Fibroblast of pulmonary artery (primary cell): ENCODE measurements around the gene LDLRAD4.
"Not testable (repeated sequence)": the region's sequence is repeated elsewhere in the genome, so short reads cannot be mapped to it uniquely, and the experiment has no call there.

Experiments
- DNase-seq: peaks from one replicate; pipeline ENCODE4 v3.0.0-alpha.2; 2010; ENCODE audit warnings: low read depth
- H3K4me3 ChIP-seq: replicated peaks from 2 replicates; pipeline ENCODE4 v1.5.1; 2011; ENCODE audit warnings: low read depth, mild to moderate bottlenecking, control low read depth, low read length, moderate library complexity
- TF ChIP-seq, protein P1 (sequence below): IDR thresholded peaks from 2 replicates; pipeline ENCODE4 v1.5.1; 2011; ENCODE audit warnings: mild to moderate bottlenecking, control low read depth, low read length, inconsistent platforms; ENCODE audit errors: missing control alignments

The LDLRAD4 gene

DNA sequence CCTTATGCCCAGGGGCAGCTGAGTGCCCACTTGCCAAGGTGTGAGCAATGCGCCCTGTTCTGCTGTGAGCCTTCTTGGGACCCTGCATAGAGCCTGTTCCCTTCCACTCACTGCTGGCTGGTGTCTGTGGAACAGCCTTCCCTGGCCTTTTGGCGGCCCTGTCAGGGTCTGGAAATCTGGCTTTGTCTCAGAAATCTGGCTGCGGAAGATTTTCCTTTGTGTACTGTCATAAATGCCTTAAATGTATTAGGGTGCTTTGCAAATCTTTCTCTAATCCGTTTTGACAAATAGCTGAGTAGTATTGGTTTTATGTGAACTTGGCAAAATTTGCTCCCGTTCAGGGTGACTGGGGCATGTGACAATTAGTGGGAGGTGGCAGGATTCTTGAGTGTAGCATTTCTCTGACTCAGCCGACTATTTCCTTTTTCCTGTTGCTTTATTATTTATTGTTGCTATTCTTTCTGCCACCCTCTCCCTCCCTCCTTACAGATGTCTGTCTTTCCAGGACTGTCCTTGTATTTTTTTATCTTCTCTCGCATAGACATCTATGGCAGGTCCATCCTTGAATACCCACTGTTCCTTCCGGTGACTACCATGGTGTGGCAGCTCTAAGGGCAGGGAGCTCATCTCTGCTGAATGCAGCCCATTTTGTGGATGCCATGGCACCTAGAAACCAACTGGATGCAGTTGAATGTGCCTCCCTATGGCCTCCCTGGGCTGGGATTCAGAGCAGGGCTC lies 41.8 kb downstream of the LDLRAD4 start:
- TF ChIP-seq, protein P1, sequence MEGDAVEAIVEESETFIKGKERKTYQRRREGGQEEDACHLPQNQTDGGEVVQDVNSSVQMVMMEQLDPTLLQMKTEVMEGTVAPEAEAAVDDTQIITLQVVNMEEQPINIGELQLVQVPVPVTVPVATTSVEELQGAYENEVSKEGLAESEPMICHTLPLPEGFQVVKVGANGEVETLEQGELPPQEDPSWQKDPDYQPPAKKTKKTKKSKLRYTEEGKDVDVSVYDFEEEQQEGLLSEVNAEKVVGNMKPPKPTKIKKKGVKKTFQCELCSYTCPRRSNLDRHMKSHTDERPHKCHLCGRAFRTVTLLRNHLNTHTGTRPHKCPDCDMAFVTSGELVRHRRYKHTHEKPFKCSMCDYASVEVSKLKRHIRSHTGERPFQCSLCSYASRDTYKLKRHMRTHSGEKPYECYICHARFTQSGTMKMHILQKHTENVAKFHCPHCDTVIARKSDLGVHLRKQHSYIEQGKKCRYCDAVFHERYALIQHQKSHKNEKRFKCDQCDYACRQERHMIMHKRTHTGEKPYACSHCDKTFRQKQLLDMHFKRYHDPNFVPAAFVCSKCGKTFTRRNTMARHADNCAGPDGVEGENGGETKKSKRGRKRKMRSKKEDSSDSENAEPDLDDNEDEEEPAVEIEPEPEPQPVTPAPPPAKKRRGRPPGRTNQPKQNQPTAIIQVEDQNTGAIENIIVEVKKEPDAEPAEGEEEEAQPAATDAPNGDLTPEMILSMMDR: no peak
- DNase-seq: peak; percentile 13
- H3K4me3 ChIP-seq: no peak overlapping the region

DNA sequence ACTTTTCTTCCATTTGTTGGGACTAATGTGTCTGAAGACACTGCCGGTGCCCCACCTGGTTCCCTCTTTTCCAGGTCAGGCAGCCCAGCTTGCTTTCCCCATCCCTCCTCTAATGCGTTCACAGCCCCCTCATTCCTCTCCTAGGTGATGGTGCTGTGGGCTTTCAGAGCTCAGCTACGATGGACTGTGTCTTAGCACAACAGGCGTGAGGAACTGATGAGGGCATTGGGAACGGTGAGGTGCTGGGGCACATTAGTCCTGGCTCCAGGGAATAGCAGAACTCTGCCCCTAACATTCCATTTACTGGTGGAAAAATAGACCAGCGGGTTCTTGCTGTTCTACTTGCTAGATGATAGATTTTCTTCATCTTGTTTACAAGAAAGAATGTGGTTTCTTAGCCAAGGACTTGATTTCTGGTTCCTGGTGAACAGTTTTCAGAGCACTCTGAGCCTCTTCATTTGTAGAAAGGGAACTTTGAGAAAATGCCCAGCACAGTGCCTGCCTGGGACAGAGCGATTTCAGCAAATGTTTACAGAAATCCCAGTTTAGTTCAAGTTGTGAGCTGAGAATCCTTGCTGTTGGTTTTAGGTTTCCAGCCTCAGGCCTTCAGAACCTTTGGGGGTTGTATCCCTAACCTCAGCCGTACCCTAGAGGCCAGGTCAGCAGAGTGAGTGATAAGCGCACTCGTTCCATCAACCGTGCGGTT lies 42.5 kb downstream of the LDLRAD4 start:
- H3K4me3 ChIP-seq: no peak overlapping the region
- DNase-seq: no peak
- TF ChIP-seq, protein P1: no peak

DNA sequence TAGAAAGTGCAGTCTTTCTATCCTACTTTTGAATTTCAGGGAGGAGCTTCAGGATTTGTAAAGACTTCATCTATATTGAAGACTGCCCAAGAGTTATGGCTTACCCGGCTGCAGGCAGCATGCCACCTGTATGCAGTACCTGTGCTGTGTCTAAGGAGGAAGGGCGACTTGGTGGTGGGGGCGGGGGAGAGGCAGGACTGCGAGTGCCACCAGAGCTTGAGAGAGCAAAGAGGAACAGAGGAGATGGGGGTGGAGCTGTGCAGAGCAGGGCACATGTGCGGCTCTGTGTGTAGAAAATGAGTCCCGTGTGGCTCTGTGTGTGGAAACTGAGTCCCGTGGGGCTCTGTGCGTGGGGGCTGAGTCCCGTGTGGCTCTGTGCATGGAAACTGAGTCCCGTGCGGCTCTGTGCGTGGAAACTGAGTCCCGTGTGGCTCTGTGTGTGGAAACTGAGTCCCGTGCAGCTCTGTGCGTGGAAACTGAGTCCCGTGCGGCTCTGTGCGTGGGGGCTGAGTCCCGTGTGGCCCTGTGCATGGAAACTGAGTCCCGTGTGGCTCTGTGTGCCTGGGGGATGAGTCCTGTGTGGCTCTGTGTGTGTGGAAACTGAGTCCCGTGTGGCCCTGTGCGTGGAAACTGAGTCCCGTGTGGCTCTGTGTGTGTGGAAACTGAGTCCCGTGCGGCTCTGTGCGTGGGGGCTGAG lies 43.2 kb downstream of the LDLRAD4 start:
- DNase-seq: no peak
- H3K4me3 ChIP-seq: no peak overlapping the region
- TF ChIP-seq, protein P1: no peak

DNA sequence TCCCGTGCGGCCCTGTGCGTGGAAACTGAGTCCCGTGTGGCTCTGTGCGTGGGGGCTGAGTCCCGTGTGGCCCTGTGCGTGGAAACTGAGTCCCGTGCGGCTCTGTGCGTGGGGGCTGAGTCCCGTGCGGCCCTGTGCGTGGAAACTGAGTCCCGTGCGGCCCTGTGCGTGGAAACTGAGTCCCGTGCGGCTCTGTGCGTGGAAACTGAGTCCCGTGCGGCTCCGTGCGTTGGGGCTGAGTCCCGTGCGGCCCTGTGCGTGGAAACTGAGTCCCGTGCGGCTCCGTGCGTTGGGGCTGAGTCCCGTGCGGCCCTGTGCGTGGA lies 43.8 kb downstream of the LDLRAD4 start:
- not testable (repeated sequence) for H3K4me3 ChIP-seq, DNase-seq

DNA sequence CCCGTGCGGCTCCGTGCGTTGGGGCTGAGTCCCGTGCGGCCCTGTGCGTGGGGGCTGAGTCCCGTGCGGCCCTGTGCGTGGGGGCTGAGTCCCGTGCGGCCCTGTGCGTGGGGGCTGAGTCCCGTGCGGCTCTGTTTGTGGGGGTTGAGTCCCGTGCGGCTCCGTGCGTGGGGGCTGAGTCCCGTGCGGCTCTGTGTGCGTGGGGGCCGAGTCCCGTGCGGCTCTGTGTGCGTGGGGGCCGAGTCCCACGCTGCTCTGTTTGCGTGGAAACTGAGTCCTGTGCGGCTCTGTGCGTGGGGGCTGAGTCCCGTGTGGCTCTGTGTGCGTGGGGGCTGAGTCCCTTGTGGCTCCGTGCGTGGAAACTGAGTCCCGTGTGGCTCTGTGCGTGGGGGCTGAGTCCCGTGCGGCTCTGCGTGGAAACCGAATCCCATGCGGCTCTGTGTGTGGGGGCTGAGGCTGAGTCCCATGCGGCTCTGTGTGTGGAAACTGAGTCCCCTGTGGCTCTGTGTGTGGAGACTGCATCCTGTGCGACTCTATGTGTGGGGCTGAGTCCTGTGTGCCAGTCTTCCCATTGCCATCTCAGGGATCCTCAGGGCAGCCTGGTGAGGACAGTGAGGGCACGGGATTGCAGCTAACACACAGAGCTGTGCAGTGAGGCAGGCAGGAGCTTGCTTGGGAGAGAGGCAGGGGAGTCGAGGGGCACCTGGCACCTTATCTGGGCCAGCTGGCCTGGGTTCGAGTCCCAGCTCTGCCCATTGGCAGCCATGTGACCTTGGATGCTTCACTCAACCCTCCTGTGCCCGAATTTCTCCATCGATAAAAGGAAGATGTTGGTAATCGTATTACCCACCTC lies 44.5 kb downstream of the LDLRAD4 start:
- TF ChIP-seq, protein P1: no peak
- DNase-seq: no peak
- no peak overlapping the region for H3K4me3 ChIP-seq

DNA sequence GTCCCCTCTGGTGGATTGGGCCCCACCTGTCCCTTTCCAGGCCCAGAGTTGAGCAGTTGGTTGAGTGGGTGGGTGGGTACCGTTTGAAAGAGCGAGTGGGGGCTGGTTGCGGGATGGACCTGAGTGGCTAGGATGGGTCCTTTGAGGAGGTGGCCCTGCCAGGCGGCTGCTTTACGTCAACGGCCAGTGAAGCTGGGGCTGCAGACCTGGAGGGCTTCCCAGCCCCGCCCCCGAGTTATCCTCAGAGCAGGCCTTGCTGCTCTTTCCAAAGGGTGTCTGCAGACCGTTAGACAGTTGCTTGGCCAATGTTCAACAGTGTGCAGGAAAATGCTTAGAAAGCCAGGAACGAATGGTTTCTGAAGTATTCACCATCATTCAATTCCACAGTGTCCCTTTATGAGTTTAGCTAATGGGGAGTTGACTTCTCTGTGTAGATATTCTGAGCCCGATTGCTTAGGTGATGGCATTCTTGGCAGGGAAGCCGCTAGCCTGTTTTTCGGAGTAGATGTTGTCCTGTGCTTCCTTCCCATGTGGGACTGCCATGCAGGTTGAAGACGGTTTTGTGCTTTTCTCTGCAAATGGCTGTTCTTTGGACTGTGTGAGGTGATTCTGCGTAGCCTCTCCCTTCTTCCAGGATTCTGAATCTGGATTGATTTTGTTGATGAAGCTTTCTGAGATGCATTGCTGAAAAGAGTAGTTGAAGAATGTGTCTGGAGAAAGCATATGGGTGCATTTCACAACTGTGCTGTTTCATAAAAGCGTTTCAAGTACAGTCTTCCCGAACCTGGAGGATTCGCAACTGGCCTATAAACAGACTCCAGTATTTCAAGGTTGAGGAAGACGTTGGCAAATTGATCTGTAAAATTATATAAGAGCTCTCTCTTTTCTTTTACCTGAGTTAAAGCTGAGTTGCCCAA lies 45.8 kb downstream of the LDLRAD4 start:
- TF ChIP-seq, protein P1: no peak
- DNase-seq: no peak

More for the DNA sequence above, 45.8 kb downstream of the LDLRAD4 start:
- H3K4me3 ChIP-seq: no peak overlapping the region
